ENCODE results near the gene MVB12B.

Gene MVB12B

GRCh38 chr9:126294331-126295081, 32.1 kb upstream of the MVB12B start:
- Histone ChIP-seq H4K20me1 (no peaks in the 10 kb centered on the region; a peak in 1 of 22 replicates), H3K4me2 (no peak overlapping the region), H3K9me3 (replicated peaks in 1 of 11) (no peaks in the 10 kb centered on the region), H3K4me1 (peaks cover 0 to 10% (median 7%) of the 10 kb centered on the region in 10 experiments; a peak in 9 of 20 replicates), H3K36me3 (no peaks in the 10 kb centered on the region), H3K9ac (no peak overlapping the region), H3K4me3 (no peak overlapping the region), H3K27ac (no peak overlapping the region), H3K27me3 (no peaks in the 10 kb centered on the region)
- no peak for TF ChIP-seq Cebpa-rat (IDR thresholded peaks at IDR 0.05)

DNA sequence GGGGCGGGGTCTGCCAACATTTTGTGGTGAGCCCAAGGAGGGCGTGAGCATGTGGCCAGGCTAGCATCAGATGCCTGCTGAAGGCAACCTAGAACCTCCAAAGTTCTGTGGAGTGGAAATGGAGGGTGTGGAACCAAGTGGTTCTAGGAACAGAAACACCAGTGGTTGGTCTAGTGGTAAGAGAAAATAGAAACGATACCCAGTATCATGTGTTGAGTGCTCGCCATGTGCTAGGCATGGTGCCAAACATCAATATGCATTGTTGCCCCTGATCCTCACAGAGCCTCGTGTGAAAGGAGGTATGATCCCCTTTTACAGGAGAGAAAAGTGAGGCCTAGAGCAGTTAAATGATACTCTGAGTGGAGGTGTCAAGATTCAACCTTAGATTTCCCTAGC, 31.5 kb upstream of the MVB12B start:
- Histone ChIP-seq H3K27me3 (no peaks in the 10 kb centered on the region), H3K9me3 (replicated peaks in 1 of 11) (no peaks in the 10 kb centered on the region), H3K36me3 (no peaks in the 10 kb centered on the region), H4K20me1 (no peaks in the 10 kb centered on the region; a peak in 1 of 22 replicates), H3K9ac (no peak overlapping the region), H3K27ac (no peak overlapping the region), H3K4me1 (peaks cover 0 to 10% (median 7%) of the 10 kb centered on the region in 10 experiments; a peak in 9 of 20 replicates), H3K4me3 (no peak overlapping the region), H3K4me2 (no peak overlapping the region)
- no peak for TF ChIP-seq Cebpa-rat (IDR thresholded peaks at IDR 0.05)

DNA sequence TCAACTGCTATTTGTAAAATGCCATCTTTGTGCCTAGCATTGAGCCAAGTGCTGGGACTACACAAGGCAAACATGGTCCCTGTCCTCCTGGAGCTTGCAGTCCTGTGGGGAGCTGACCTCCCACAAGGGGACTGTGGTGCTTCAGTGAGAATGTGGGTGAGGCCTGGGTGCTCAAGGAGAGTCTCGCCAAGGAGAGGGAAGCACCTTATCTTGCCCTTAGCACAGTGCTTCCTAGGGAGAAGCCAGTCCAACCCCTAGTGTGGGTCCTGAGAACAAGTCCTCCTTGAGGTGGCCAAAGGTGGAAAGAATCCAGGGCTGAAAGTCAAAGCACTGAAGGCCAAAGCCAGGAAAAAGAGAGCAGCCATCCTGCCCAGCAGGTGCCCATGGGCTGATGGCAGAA, 31.1 kb upstream of the MVB12B start:
- peaks cover 0 to 10% (median 7%) of the 10 kb centered on the region in 10 experiments; a peak in 9 of 20 replicates for H3K4me1 ChIP-seq
- H3K4me3 ChIP-seq: no peak overlapping the region
- no peak overlapping the region for H3K9ac ChIP-seq
- H3K27ac ChIP-seq: no peak overlapping the region
- H3K27me3 ChIP-seq: no peaks in the 10 kb centered on the region
- TF ChIP-seq Cebpa-rat (IDR thresholded peaks at IDR 0.05): no peak
- H3K9me3 ChIP-seq (replicated peaks in 1 of 11): no peaks in the 10 kb centered on the region
- no peaks in the 10 kb centered on the region for H3K36me3 ChIP-seq
- no peak overlapping the region for H3K4me2 ChIP-seq
- no peaks in the 10 kb centered on the region; a peak in 1 of 22 replicates for H4K20me1 ChIP-seq

- H3K4me1 ChIP-seq: peaks cover 0 to 10% (median 7%) of the 10 kb centered on the region in 10 experiments; a peak in 9 of 20 replicates
- no peak overlapping the region for H3K4me3 ChIP-seq
- H3K9ac ChIP-seq: no peak overlapping the region
- no peaks in the 10 kb centered on the region for H3K36me3 ChIP-seq
- no peaks in the 10 kb centered on the region for H3K9me3 ChIP-seq (replicated peaks in 1 of 11)
- no peak for TF ChIP-seq Cebpa-rat (IDR thresholded peaks at IDR 0.05)
- no peak overlapping the region for H3K4me2 ChIP-seq
- H4K20me1 ChIP-seq: no peaks in the 10 kb centered on the region; a peak in 1 of 22 replicates
- no peaks in the 10 kb centered on the region for H3K27me3 ChIP-seq
- H3K27ac ChIP-seq: no peak overlapping the region
Measured at GRCh38 chr9:126295936-126296600, 30.6 kb upstream of the MVB12B start.

- no peak overlapping the region for H3K4me2 ChIP-seq
- no peak for TF ChIP-seq Cebpa-rat (IDR thresholded peaks at IDR 0.05)
Measured at GRCh38 chr9:126296687-126297086, 29.9 kb upstream of the MVB12B start.

GRCh38 chr9:126297661-126298060, 29.0 kb upstream of the MVB12B start:
- Histone ChIP-seq H3K4me2 (peak overlapping the region in 7 of 11 experiments; percentile 16 to 46 (median 31); a peak in 11 of 22 replicates), H3K36me3 (no peaks in the 10 kb centered on the region), H3K9me3 (replicated peaks in 1 of 11) (no peaks in the 10 kb centered on the region), H3K27ac (no peak overlapping the region), H3K9ac (0 out of 22 replicates have a peak overlapping the region, but pooled peaks of 1 of the 11 experiments have one; percentile 13), H3K27me3 (no peaks in the 10 kb centered on the region), H3K4me1 (peaks cover 0 to 11% (median 7%) of the 10 kb centered on the region in 10 experiments; a peak in 9 of 20 replicates), H3K4me3 (no peak overlapping the region), H4K20me1 (no peaks in the 10 kb centered on the region; a peak in 1 of 22 replicates)
- TF ChIP-seq Cebpa-rat (IDR thresholded peaks at IDR 0.05): no peak

More at GRCh38 chr9:126296687-126297086, 29.9 kb upstream of the MVB12B start:
- Histone ChIP-seq H3K9ac (no peak overlapping the region), H3K27me3 (no peaks in the 10 kb centered on the region), H3K36me3 (no peaks in the 10 kb centered on the region), H4K20me1 (no peaks in the 10 kb centered on the region; a peak in 1 of 22 replicates), H3K9me3 (replicated peaks in 1 of 11) (no peaks in the 10 kb centered on the region), H3K4me1 (peaks cover 0 to 10% (median 7%) of the 10 kb centered on the region in 10 experiments; a peak in 9 of 20 replicates), H3K27ac (no peak overlapping the region), H3K4me3 (no peak overlapping the region)

GRCh38 chr9:126298063-126298801, 28.4 kb upstream of the MVB12B start:
- Histone ChIP-seq H3K27ac (no peak overlapping the region), H3K4me2 (peak overlapping the region in 7 of 11 experiments; percentile 16 to 46 (median 31); a peak in 8 of 22 replicates), H3K27me3 (no peaks in the 10 kb centered on the region), H3K4me3 (no peak overlapping the region), H3K9ac (0 out of 22 replicates have a peak overlapping the region, but pooled peaks of 1 of the 11 experiments have one; percentile 13), H3K4me1 (peaks cover 0 to 12% (median 7%) of the 10 kb centered on the region in 10 experiments; a peak in 9 of 20 replicates), H3K9me3 (replicated peaks in 1 of 11) (no peaks in the 10 kb centered on the region), H3K36me3 (no peaks in the 10 kb centered on the region), H4K20me1 (no peaks in the 10 kb centered on the region)
- TF ChIP-seq Cebpa-rat (IDR thresholded peaks at IDR 0.05): no peak

- no peak for TF ChIP-seq Cebpa-rat (IDR thresholded peaks at IDR 0.05)
- no peaks in the 10 kb centered on the region for H3K9me3 ChIP-seq (replicated peaks in 1 of 11)
- H3K27me3 ChIP-seq: no peaks in the 10 kb centered on the region
- H3K27ac ChIP-seq: no peak overlapping the region
- no peak overlapping the region for H3K4me3 ChIP-seq
- no peaks in the 10 kb centered on the region for H4K20me1 ChIP-seq
- H3K36me3 ChIP-seq: no peaks in the 10 kb centered on the region
- no peak overlapping the region for H3K4me2 ChIP-seq
- H3K4me1 ChIP-seq: peaks cover 0 to 16% (median 12%) of the 10 kb centered on the region in 10 experiments; a peak in 12 of 20 replicates
- no peak overlapping the region for H3K9ac ChIP-seq
Measured at GRCh38 chr9:126299706-126300276, 26.8 kb upstream of the MVB12B start.
